Glutamatergic neuron (in vitro differentiated cells): Measurements from ENCODE around the gene ATF5. TPM values are rescaled to one million over a fixed set of nuclear protein-coding genes. Genes with fewer than 3 reads are reported as not detected.
"Not testable (repeated sequence)": the region's sequence is repeated elsewhere in the genome, so short reads cannot be mapped to it uniquely, and the experiment has no call there.

Experiments
- DNase-seq: peaks from one replicate; pipeline ENCODE4 v3.0.0; 2022
- H3K27ac Mint-ChIP-seq: one replicate; pipeline ENCODE4 v1.8.0; 2020; ENCODE audit warnings: mild to moderate bottlenecking, mixed read lengths, inconsistent platforms; ENCODE audit not compliant: unreplicated experiment
- H3K27me3 Mint-ChIP-seq: one replicate; pipeline ENCODE4 v1.8.0; 2020; ENCODE audit warnings: mild to moderate bottlenecking, moderate library complexity, mixed read lengths, inconsistent platforms; ENCODE audit not compliant: unreplicated experiment
- H3K36me3 Mint-ChIP-seq: one replicate; pipeline ENCODE4 v1.8.0; 2020; ENCODE audit warnings: mild to moderate bottlenecking, mixed read lengths, inconsistent platforms; ENCODE audit not compliant: unreplicated experiment
- H3K4me1 Mint-ChIP-seq: one replicate; pipeline ENCODE4 v1.8.0; 2020; ENCODE audit warnings: mild to moderate bottlenecking, low read depth, mixed read lengths, inconsistent platforms; ENCODE audit not compliant: unreplicated experiment
- H3K4me3 Mint-ChIP-seq: one replicate; pipeline ENCODE4 v1.8.0; 2020; ENCODE audit warnings: mild to moderate bottlenecking, mixed read lengths, inconsistent platforms; ENCODE audit not compliant: unreplicated experiment
- H3K9me3 Mint-ChIP-seq: one replicate; pipeline ENCODE4 v1.8.0; 2020; ENCODE audit warnings: mild to moderate bottlenecking, moderate library complexity, mixed read lengths, inconsistent platforms; ENCODE audit not compliant: unreplicated experiment
- total RNA-seq: library from RNA; stranded (reverse); fragmentation: NEBNext Ultra II Directional; extraction: Animal tissue kit (Norgen Biotek cat#: 25700); gene quantifications from one replicate; pipeline ENCODE4 v1.2.1, GENCODE V29; 2021; ENCODE audit not compliant: unreplicated experiment
- TF ChIP-seq, protein P1 (sequence below): fragments of 200-600 bp; sonication (generic); IDR thresholded peaks from one replicate; pipeline ENCODE4 v1.5.0; 2021; ENCODE audit not compliant: partially characterized antibody, unreplicated experiment

Gene ATF5
- total RNA-seq, 1 donor from 2014 or later = 138 TPM

DNA sequence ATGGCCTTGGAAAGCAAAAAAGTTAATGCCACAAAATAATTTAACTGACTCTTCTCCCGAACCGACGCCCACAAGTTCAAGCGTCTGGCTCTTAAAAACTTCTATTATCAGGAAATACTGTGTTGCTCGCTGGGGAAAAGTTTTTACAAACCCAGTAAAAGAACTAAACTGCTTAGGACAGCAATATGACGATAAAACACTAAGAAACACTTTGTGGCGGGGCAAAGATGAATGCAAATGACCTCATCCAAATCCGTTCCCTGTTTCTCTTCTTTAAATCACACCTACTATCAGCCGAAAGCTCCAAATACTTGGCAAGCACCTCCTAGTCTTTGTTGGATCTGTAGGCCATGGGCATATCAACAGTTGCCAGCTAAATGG lies 27.1 kb downstream of the ATF5 start:
- H3K4me1 Mint-ChIP-seq = peaks cover 11% of the 10 kb centered on the region

DNA sequence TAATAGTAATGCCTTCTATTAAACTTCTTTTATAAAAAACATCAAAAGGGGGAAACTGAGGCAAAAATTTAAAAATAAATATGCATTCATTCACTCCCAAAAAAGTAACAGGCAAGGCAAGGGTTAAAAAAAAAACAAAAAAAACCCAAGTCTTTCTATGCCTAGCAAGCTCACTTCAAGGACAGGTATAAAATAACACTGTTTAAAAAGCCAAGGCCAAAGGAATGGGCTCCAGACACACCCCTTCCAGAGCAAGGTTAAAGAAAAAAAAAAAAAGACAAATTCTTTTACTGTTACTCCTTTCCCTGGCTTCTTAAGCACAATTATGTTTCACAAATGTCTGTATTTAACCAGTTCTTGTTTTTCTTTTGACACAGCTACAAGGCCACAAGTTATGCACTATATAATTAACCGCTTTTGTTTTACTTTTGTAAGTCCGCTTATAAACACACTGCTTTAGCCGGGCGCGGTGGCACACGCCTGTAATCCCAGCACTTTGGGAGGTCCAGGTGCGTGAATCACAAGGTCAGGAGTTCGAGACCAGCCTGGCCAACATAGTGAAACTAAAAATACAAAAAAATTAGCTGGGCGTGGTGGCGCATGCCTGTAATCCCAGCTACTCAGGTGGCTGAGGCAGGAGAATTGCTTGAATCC lies 28.4 kb downstream of the ATF5 start:
- H3K4me3 Mint-ChIP-seq = no peak overlapping the region
- TF ChIP-seq, protein P1, sequence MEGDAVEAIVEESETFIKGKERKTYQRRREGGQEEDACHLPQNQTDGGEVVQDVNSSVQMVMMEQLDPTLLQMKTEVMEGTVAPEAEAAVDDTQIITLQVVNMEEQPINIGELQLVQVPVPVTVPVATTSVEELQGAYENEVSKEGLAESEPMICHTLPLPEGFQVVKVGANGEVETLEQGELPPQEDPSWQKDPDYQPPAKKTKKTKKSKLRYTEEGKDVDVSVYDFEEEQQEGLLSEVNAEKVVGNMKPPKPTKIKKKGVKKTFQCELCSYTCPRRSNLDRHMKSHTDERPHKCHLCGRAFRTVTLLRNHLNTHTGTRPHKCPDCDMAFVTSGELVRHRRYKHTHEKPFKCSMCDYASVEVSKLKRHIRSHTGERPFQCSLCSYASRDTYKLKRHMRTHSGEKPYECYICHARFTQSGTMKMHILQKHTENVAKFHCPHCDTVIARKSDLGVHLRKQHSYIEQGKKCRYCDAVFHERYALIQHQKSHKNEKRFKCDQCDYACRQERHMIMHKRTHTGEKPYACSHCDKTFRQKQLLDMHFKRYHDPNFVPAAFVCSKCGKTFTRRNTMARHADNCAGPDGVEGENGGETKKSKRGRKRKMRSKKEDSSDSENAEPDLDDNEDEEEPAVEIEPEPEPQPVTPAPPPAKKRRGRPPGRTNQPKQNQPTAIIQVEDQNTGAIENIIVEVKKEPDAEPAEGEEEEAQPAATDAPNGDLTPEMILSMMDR = no peak
- H3K4me1 Mint-ChIP-seq = peaks cover 11% of the 10 kb centered on the region
- H3K36me3 Mint-ChIP-seq = no peaks in the 10 kb centered on the region
- peaks cover 3% of the 10 kb centered on the region for H3K27me3 Mint-ChIP-seq
- peaks cover 2% of the 10 kb centered on the region for H3K9me3 Mint-ChIP-seq
- DNase-seq = no peak
- H3K27ac Mint-ChIP-seq = no peak overlapping the region

More for the DNA sequence above, 27.1 kb downstream of the ATF5 start:
- H3K36me3 Mint-ChIP-seq = no peaks in the 10 kb centered on the region
- TF ChIP-seq, protein P1 = no peak
- no peak overlapping the region for H3K4me3 Mint-ChIP-seq
- DNase-seq = no peak
- peaks cover 2% of the 10 kb centered on the region for H3K9me3 Mint-ChIP-seq
- H3K27me3 Mint-ChIP-seq = peaks cover 3% of the 10 kb centered on the region
- H3K27ac Mint-ChIP-seq = no peak overlapping the region

DNA sequence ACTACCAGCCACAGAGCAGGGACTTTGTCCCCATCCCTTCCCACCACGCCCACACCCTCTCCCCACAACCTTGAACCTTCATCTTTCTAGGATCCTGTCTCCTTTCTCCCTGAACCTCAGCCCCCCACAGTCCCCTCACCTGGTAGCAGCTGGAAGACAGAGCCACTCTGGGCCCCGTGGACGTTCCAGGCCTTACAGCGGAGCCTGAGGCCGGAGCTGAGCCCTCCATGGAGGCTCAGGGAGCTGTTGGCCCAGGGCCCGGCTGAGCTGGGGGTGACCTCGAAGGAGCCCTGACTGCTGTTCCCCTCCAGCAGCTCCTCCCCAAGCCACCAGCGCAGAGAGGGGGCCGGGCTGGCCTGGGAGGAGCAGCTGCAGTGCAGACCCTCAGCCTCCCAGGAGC lies 29.1 kb downstream of the ATF5 start:
- not testable (repeated sequence) for H3K4me3 Mint-ChIP-seq, DNase-seq, H3K36me3 Mint-ChIP-seq, H3K27ac Mint-ChIP-seq, H3K27me3 Mint-ChIP-seq, H3K9me3 Mint-ChIP-seq
- H3K4me1 Mint-ChIP-seq = peaks cover 11% of the 10 kb centered on the region

GRCh38 chr19:49958596-49958995 lies 29.6 kb downstream of the ATF5 start:
- not testable (repeated sequence) for H3K36me3 Mint-ChIP-seq, H3K4me3 Mint-ChIP-seq

GRCh38 chr19:49959892-49960291 lies 30.9 kb downstream of the ATF5 start:
- H3K4me1 Mint-ChIP-seq, H3K4me3 Mint-ChIP-seq, H3K9me3 Mint-ChIP-seq, H3K27ac Mint-ChIP-seq, H3K36me3 Mint-ChIP-seq, H3K27me3 Mint-ChIP-seq, DNase-seq: not testable (repeated sequence)

More at GRCh38 chr19:49958596-49958995, 29.6 kb downstream of the ATF5 start:
- H3K27ac Mint-ChIP-seq, H3K9me3 Mint-ChIP-seq, H3K27me3 Mint-ChIP-seq, DNase-seq: not testable (repeated sequence)
- peaks cover 11% of the 10 kb centered on the region for H3K4me1 Mint-ChIP-seq

DNA sequence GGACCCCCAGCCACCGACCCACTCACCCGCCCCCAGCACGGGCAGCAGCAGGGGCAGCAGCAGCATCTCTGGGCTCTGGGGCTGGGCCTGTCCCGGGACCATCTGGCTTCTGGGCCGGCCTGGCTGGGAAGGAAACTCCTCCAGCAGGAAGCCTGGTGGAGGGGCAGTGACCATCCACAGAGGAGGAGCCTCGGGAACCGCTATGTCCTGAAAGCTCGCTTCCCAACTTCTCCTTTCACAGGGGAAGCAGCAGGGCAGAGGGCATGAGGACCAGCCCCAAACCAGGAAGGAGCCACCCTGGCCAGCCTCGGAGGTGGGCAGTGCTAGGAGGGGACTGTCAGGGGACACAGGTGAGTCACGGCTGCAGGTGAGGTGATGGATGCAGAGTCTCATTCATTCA lies 32.0 kb downstream of the ATF5 start, which contains the start of gene SIGLEC11:
Gene SIGLEC11 (minus strand): TSS at position 193 of the 400 bp plus-strand sequence. CDS start 91 bp downstream, at position 102.
- H3K36me3 Mint-ChIP-seq, H3K4me1 Mint-ChIP-seq, H3K4me3 Mint-ChIP-seq, DNase-seq, H3K9me3 Mint-ChIP-seq, H3K27ac Mint-ChIP-seq, H3K27me3 Mint-ChIP-seq: not testable (repeated sequence)

DNA sequence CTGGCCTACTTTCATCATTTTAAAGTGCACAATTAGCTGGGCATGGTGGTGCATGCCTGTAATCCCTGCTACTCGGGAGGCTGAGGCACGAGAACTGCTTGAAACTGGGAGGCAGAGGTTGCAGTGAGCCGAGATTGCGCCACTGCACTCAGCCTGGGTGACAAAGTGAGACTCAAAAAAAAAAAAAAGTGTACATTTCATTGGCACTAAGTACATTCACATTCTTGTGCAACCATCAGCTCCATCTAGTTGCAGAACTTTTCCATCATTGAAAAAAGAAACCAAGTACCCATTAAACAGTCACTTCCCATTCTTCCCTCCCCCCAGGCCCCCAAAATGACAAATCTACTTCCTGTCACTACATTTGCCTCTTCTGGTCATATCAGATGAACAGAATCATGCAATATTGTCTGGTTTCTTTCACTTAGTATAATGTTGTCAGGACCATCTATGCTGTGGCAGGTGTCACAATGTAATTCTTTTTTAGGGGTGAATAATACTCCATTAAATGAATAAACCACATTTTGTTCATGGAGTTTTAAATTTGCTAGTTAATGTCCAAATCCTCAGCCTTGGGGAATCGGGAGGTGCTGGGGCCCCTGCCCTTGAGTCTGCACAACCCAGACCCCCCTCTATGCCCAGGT lies 39.4 kb downstream of the ATF5 start:
- peaks cover 7% of the 10 kb centered on the region for H3K27me3 Mint-ChIP-seq
- no peak for DNase-seq
- H3K4me1 Mint-ChIP-seq = no peaks in the 10 kb centered on the region
- TF ChIP-seq, protein P1 = no peak
- H3K27ac Mint-ChIP-seq = no peak overlapping the region
- H3K9me3 Mint-ChIP-seq = peaks cover 4% of the 10 kb centered on the region
- H3K4me3 Mint-ChIP-seq = no peak overlapping the region
- H3K36me3 Mint-ChIP-seq = peaks cover 2% of the 10 kb centered on the region

DNA sequence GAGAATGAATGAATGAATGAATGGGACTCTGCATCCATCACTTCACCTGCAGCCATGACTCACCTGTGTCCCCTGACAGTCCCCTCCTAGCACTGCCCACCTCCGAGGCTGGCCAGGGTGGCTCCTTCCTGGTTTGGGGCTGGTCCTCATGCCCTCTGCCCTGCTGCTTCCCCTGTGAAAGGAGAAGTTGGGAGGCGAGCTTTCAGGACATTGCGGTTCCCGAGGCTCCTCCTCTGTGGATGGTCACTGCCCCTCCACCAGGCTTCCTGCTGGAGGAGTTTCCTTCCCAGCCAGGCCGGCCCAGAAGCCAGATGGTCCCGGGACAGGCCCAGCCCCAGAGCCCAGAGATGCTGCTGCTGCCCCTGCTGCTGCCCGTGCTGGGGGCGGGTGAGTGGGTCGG lies 40.4 kb downstream of the ATF5 start:
- H3K36me3 Mint-ChIP-seq, H3K4me1 Mint-ChIP-seq, DNase-seq, H3K27me3 Mint-ChIP-seq, H3K4me3 Mint-ChIP-seq, H3K9me3 Mint-ChIP-seq, H3K27ac Mint-ChIP-seq: not testable (repeated sequence)
